Activated CD4-positive, alpha-beta T cell treated with anti-CD3 and anti-CD28 coated beads, Interleukin-2, amount 50 U/mL, for 16 hours (primary cell): ENCODE results near the gene ARMCX1.
"Not testable (repeated sequence)": the region's sequence is repeated elsewhere in the genome, so short reads cannot be mapped to it uniquely, and the experiment has no call there.

Experiments
- DNase-seq: peaks from one replicate; pipeline ENCODE4 v3.0.0-alpha.2; 2020

The ARMCX1 gene

DNA sequence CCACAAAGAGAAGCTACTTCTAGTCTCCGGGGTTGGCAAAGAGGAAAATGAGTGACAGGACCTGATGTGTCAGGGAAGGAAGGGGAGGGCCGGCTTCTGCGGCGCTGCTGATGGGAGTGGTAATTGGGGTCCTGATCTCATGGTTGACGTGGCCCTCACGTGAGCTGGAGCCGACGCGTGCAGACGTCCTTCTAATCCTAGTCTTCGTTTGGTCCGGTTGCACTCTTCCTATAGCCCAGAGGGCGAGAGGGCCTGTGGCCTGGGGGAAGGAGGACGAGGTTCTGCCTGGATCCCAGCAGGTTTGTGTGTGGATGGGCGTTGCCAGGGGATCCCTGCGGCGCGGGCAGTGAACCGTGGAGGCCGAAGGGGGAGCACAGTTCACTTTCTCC is at the start of gene ARMCX1:
Gene ARMCX1 (plus strand): TSS at position 186 of the 389 bp plus-strand sequence. CDS start 2,384 bp downstream, outside the sequence.
- peak; percentile 20 for DNase-seq

DNA sequence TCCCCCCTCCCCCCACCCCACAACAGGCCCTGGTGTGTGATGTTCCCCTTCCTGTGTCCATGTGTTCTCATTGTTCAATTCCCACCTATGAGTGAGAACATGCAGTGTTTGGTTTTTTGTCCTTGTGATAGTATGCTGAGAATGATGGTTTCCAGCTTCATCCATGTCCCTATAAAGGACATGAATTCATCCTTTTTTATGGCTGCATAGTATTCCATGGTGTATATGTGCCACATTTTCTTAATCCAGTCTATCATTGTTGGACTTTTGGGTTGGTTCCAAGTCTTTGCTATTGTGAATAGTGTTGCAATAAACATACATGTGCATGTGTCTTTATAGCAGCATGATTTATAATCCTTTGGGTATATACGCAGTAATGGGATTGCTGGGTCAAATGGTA is 47.4 kb upstream of the ARMCX1 start:
- not testable (repeated sequence) for DNase-seq

DNA sequence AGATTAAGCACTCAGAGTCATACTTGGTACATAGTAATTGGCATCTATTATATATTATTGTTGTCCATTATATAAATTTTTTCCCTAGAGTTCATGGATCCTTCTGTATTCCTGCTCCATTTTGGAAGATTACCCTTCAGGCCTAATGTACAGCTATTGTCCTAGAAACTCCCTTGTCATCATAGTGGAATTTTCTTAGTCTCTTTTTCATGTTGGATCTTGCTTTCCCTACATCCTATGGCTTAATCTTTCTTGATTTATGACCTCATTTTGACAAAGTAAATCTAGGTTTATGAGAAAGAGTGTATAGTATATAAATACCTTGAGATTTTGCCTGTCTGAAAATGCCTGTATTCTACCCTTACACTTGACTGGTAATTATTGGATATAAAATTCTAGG is 43.0 kb upstream of the ARMCX1 start:
- DNase-seq = no peak

DNA sequence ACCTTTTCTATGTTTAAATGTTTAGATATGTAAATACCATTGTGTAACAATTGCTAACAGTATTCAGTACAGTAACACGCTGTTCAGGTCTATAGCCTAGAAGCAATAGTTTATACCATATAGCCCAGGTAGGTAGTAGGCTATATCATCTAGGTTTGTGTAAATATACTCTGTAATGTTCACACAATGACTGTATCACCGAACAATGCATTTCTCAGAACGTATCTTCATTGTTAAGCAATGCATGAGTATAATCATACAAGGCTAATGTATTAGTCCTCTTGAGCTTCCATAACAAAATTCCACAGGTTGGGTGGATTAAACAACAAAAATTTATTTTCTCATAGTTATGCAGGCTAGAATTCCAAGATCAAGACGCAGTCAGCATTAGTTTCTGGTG is 42.4 kb upstream of the ARMCX1 start:
- no peak for DNase-seq

DNA sequence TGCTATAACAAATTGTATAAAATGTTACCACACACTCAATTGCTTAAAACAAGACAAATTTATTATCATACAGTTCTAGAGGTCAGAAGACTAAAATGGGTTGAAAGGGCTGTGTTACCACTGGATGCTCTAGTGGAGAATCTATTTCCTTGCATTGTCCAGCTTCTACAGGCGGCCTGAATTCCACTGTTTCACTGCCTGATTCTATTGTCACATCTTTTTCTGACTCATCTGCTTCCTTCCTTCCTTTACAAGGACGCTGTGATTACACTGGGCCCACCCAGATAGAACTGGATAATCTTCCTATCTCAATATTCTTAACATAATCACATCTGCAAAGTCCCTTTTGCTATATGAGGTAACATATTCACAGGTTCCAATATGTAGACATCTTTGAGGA is 19.4 kb upstream of the ARMCX1 start:
- DNase-seq = no peak

DNA sequence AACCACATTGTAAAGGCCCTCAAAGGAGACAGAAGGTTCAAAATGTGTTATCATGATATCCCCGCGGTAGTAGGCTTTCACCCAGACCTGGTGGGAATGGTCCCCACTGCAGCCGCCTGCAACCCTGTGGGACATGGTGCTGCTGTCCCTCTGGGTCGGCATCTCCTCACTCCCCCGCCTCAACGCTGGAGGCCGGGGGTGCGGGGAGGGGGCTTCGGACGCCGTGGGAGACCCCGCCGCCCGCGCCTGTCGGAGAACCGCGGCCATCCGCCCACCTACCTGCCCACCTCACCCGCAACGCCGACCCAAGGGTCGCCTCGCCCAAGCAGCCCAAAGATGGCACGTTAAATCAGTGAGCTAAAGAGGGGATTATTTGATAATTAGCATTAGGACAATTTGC is 11.2 kb upstream of the ARMCX1 start:
- DNase-seq = no peak

DNA sequence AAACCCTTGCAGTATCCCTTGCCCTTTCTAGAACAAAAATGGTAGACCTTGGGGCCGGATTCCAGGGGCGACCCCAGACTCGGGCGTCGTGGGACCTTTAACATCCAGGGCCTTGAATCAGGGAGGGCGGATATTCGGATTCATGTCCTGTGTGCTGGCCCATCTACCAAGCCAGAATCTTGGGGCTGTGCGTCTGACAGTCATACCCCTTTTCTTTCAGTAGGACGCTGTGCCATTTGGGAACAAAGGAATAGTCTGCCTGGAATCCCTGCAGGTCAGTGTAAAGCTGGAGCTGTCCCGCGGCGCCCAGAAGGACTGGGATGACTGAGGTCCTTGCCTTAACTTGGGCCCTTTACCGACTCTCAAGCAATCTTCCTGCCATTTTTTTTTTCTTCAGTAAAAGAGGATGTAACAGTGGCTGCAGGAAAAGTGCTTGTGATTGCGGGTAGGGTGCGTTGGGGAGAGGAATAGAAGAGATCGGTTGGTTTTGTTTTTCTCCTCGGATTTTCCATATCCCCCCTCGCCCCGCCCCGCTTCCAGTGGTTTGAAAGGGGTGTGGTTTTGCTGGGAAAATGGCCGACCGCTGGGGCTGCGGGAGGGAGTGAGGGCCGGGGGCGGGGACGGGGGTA is 518 bp downstream of the ARMCX1 start:
- no peak for DNase-seq

DNA sequence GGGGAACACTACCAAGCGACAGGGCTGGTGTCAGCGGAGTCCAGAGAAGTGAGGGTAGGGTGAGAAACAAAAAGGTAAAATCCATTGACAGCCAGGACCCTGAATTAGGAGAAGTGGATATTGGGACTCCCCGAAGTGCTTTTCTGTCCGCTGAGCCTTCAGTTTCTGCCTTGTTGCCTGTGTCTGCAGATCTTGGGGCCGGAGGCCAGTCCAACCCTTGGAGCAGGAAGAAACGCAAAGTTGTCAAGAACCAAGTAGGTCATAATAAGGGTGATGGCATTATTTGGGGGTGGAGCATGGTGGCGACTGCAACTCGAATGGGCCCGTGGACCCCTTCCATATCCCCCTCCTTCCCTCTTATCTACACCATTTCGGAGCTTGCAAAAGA is 1.0 kb downstream of the ARMCX1 start:
- DNase-seq = no peak

DNA sequence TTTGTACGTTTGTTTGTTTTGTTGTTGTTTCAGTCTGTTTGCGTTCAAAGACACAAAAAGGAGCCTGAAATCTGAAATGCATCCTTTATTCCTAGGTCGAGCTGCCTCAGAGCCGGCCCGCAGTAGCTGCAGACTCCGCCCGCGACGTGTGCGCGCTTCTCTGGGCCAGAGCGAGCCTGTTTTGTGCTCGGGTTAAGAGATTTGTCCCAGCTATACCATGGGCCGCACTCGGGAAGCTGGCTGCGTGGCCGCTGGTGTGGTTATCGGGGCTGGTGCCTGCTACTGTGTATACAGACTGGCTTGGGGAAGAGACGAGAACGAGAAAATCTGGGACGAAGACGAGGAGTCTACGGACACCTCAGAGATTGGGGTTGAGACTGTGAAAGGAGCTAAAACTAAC is 2.4 kb downstream of the ARMCX1 start:
- DNase-seq = no peak

DNA sequence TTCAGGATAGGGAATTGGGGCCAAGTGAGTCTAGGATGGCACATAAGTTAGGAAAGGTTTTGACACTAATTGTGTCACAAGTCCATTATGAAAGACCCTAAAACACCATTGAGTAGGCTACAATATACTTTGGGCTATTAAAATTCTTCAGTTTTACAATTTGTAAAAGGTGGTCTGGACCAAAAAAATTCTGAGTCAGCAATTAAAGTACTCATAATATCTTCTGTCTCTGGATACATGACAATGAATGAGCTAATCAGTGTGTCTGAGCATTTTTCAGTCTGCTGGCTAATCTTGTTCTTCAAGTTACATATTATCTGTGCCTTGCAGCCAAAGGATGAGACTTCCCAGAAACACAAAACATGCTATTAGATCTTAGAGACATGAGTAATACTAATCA is 14.3 kb downstream of the ARMCX1 start:
- DNase-seq = no peak

DNA sequence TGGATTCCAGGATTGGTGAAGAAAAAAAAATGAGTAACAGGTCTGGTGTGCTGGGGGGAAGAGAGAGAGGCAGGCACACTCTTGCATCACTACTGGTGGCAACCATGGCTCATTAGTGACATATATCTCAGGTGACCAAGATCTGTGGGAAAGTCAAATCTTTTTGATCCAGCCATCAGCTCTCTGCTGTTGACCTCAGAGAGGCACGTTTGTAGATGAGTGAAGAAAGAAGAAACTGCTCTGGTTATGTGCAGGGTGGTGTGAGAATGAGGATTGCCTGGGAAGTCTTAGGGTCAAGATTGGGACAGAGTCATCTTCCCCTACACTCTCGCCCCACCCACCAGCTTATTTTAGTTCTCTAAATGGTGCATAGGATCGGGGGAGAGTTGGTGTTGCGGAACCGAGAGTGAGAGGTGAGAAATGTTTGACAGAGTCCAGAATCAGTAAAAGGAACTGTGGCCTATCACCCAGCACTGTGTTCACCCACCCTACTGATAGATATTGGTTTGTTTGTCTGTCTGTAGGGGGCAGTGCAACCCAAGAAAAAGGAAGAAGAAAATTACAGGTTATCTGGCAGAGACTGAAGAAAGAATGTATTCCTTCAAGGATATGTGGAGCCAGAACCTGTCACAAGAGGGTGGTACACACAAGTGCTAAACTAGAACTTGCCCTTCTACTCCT is 45.5 kb downstream of the ARMCX1 start:
- peak; percentile 55 for DNase-seq

DNA sequence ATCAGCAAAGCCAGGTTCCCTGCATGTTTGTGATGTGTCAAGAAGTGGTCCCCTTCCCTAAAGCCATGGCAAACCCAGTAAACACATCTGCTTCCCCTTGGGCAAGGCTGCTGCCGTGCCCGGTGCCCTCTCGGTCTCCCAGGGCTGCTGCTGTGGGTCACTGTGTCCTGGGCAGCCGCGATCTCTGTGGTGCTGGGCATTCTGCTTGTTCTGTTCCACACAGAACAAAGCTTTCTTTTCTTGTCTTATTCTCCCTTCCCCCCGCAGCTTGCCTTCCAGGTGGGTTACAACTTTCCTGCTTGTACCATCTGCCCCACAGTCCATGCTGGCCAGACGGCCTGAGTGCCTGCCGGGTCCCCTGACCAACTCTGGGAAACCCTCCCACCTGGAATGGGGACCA is 49.2 kb downstream of the ARMCX1 start:
- DNase-seq = not testable (repeated sequence)

DNA sequence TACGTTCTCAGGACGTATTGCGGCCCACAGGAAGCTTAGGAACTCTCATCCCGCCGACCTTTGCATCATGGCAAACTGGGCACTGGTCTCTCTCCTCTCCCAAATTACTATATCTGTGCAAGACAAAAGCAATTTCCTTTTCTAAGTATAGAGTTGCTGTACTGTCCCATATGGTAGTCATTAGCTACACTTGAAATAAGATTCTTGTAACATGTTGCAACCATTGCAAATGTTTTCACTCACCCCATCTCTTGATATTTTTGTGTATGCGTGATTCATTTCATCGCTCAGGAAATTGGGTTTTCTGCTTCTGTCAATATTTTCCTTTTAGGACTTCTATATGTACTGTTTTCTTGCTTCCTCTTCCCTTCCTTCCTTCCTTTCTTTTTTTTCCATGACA is 51.7 kb downstream of the ARMCX1 start:
- DNase-seq = no peak
